ENCODE data around the gene C10orf62. TPM values are rescaled to one million over a fixed set of nuclear protein-coding genes. Genes with fewer than 3 reads are reported as not detected.
"Not testable (repeated sequence)": the region's sequence is repeated elsewhere in the genome, so short reads cannot be mapped to it uniquely, and the experiment has no call there.

The C10orf62 gene
- total RNA-seq, 1 donor from 2014 or later: not detected

- DNase-seq (ENCODE audit: low read depth, low spot score): no peak
Observed at GRCh38 chr10:97564776-97565175, 24.7 kb upstream of the C10orf62 start.

- DNase-seq (ENCODE audit: low read depth, low spot score): no peak
Observed at GRCh38 chr10:97566336-97566996, 23.1 kb upstream of the C10orf62 start.

- DNase-seq (ENCODE audit: low read depth, low spot score): no peak
Observed at GRCh38 chr10:97567891-97568290, 21.6 kb upstream of the C10orf62 start.

- DNase-seq (ENCODE audit: low read depth, low spot score): no peak
Observed at GRCh38 chr10:97570146-97570788, 19.3 kb upstream of the C10orf62 start.

- DNase-seq (ENCODE audit: low read depth, low spot score): no peak
Observed at GRCh38 chr10:97570789-97571471, 18.6 kb upstream of the C10orf62 start.

GRCh38 chr10:97571622-97572021 lies 17.9 kb upstream of the C10orf62 start:
- DNase-seq (ENCODE audit: low read depth, low spot score): no peak

GRCh38 chr10:97572214-97572989 lies 17.1 kb upstream of the C10orf62 start, which contains the start of gene ANKRD2:
Gene ANKRD2, plus strand, starts transcription at chr10:97572779. Its CDS starts 10 bp downstream, at chr10:97572789.
- DNase-seq (ENCODE audit: low read depth, low spot score): peak; percentile 46

GRCh38 chr10:97573021-97573420 lies 16.5 kb upstream of the C10orf62 start:
- DNase-seq (ENCODE audit: low read depth, low spot score): no peak

- no peak for DNase-seq (ENCODE audit: low read depth, low spot score)
Observed at GRCh38 chr10:97573672-97574071, 15.8 kb upstream of the C10orf62 start.

GRCh38 chr10:97574374-97575126 lies 15.0 kb upstream of the C10orf62 start:
- peak; percentile 67 for DNase-seq (ENCODE audit: low read depth, low spot score)

- DNase-seq (ENCODE audit: low read depth, low spot score): no peak
Observed at GRCh38 chr10:97575127-97575668, 14.3 kb upstream of the C10orf62 start.

- DNase-seq (ENCODE audit: low read depth, low spot score): not testable (repeated sequence)
Observed at GRCh38 chr10:97576487-97576886, 13.0 kb upstream of the C10orf62 start.

GRCh38 chr10:97577701-97578100 lies 11.8 kb upstream of the C10orf62 start:
- DNase-seq (ENCODE audit: low read depth, low spot score): no peak

GRCh38 chr10:97578171-97578844 lies 11.2 kb upstream of the C10orf62 start:
- DNase-seq (ENCODE audit: low read depth, low spot score): no peak

GRCh38 chr10:97580421-97581367 lies 8.8 kb upstream of the C10orf62 start:
- no peak for DNase-seq (ENCODE audit: low read depth, low spot score)

GRCh38 chr10:97582169-97582568 lies 7.4 kb upstream of the C10orf62 start:
- no peak for DNase-seq (ENCODE audit: low read depth, low spot score)

- no peak for DNase-seq (ENCODE audit: low read depth, low spot score)
Observed at GRCh38 chr10:97583476-97583875, 6.0 kb upstream of the C10orf62 start.

- DNase-seq (ENCODE audit: low read depth, low spot score): peak; percentile 13
Observed at GRCh38 chr10:97584060-97584797, 5.3 kb upstream of the C10orf62 start, which contains the start of gene HOGA1. Gene HOGA1, plus strand, starts transcription at chr10:97584389. Its CDS starts 315 bp downstream, at chr10:97584704.
